HG02798 (cell line): ENCODE results near the gene FAM210A.

Source experiments
- ATAC-seq: cut with Tn5 transposase; IDR thresholded peaks from one replicate; pipeline ENCODE4 v1.9.1; 2021; ENCODE audit warnings: mild to moderate bottlenecking; ENCODE audit not compliant: unreplicated experiment, poor library complexity

The FAM210A gene

DNA sequence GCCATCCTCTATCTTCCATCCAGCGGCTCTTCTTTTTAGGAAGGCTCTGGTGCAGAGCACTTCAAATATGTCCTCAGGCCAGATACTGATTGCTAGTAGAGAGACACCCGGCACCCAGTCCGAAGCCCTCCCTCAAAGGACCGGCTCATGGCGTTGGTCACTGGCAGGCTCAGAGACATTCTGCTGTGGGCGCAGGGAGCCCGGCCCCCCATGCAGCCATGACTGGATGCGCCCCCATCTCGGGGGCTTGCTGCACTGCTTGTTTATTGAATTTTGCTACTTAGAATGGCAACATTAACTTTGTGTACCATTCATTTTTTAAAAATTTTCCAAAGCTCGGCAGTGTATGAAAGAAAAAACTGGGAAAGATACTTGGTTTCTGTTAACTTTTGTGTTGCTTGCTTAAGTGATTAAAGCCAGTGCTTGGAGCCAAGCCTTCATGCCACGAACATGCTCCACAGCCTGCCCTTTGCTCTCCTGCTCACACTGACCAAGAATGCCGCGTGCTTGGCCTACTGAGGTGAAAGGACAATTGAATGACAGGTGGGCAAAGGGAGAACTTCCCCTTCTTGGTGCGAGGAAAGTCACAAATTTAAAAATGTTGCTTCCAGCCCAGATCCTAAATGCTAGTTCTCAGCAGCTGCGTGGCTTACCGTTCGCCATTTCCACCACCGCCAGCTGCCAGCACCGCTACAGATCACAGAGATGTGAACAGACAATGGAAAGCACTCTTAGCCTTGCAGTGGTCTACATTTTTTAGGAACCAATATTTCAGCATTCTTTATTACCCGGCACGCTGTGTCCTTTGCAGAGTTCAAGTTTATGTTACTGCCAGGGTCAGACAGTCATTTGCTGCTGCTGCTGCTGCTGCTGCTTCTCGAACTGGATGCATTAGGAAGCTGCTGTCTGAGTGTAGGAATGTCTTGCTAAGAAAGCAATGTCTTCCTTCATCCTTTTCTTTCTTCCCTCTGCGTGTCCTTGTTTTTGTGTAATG is 76.7 kb downstream of the FAM210A start:
- no peak for ATAC-seq

DNA sequence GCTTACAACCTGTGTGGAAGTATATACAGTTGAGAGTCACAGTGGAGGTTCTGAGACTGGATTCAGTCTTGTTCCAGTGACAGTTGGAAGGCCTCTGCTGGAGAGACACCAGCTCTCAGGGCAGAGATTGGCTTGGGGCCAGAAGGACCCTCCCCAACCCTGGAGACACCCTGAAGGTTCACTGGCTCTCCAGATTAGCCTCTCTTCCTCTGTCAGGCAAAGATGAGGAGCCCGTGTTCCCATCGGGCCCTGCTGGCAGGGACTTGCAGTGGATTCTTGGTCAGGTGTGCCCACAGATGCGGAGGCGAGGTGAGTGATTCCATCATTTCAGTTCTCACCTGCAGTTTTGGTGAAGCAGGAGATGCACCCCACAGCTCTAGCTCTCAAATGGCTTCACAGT is 78.6 kb downstream of the FAM210A start:
- ATAC-seq, result no peak

DNA sequence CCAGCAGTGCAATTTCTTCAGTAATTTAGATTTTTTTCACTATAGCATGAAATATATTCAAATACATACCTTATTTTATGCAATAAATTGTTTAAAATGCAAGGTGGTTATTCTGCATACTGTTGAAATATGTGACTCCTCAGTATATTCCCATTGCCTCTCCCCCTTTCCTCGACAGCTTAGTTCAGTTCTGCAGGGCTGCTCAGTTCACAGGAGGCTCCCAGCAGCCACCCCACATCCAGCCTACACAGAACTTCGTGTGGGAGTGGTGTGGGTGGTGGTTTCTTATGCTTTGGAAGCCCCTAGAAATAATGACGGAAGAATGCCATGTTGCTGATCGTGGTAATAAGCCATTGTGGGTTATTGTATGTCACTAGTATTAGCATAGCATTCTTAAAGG is 79.7 kb downstream of the FAM210A start:
- no peak for ATAC-seq

DNA sequence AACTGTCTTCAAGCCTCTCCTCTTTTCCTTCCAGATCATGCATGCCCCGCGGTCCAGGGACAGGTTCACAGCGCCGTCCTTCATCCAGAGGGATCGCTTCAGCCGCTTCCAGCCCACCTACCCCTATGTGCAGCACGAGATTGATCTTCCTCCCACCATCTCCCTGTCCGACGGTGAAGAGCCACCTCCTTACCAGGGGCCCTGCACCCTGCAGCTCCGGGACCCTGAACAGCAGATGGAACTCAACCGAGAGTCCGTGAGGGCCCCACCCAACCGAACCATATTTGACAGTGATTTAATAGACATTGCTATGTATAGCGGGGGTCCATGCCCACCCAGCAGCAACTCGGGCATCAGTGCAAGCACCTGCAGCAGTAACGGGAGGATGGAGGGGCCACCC is 81.3 kb downstream of the FAM210A start:
- ATAC-seq, result no peak

DNA sequence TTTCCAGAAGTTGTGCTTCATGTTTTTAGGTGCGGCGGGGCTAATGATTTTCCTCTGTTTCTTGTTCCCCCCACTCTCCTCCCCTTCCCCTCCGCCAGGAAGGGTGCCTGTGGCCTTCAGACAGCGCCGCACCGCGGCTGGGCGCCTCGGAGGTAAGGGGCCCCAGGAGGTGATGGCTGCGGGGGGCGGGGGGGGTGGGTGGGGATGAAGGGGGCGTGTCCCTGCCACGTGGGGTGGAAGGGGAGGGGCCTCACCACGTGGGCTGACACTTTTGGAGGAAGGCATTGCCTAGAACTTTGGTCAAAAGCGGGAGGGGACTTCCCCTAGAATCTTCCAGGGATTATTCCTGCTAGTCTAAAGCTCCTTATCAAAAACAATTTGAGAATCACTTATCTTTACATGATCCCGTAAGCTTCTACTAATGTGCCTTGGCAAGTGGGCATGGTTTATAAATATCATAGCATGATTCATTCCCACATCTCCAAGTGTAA is 83.1 kb downstream of the FAM210A start:
- no peak for ATAC-seq

DNA sequence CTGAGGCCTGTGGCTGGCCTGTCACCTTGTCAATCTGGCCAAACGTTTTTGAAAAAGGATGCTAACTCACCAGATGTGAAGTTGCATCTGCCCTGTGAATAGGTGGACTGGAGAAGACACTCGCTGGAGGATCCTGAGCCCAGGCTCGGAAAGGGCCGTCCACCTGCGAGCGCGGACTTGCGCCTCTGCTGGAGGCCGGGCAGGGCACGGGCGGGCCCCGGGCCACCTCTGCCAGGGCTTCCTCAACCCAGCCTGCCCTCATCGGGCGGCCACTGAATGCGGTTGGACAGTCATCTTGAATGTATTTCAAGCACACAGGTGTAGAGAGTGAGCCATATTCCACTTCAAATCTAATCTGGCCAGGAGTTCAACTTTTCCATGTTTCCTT is 83.9 kb downstream of the FAM210A start:
- ATAC-seq, result no peak

DNA sequence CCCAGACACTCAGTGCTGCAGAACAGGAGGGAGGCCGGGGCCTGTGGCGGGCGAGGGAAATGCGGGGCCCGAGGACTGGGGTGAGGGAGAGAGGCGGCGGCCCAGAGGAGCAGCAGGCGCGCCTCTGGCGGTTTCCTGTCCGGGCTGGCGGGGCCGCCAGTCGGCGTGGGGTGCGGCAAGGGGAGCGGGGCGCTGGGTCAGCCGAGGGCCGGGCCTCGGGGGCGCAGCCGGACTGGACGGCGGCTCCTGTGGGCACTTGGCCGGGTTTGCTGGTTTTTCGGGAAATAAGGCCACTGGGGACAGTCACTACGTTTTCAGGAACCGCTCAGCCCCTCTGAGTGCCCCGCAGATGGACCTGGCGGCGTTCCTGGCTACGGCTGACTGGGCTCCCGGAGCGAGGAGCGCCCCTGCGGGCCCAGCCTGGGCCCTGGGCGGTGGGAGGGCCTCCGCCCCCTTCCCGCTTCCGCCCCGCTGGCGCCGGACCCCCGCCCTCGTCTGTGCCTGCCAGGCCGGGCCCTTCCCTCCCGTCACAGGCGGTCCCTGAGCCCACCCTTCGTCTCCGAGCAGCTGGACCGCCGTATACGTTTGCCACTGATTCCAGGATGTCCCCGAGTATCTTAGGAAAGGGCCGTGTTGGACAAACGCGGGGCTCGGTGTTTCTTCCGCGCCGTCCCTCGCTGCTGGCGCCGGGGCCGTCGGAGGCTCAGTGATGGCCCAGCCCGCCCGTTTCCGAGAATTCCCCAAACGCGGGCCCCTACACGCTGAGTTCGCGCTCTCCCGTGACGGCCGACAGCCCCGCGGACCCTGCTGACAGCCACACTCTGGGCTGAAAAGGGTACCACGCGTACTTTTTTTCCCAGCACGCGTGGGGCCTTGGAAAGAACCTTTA is 84.6 kb downstream of the FAM210A start:
- no peak for ATAC-seq

DNA sequence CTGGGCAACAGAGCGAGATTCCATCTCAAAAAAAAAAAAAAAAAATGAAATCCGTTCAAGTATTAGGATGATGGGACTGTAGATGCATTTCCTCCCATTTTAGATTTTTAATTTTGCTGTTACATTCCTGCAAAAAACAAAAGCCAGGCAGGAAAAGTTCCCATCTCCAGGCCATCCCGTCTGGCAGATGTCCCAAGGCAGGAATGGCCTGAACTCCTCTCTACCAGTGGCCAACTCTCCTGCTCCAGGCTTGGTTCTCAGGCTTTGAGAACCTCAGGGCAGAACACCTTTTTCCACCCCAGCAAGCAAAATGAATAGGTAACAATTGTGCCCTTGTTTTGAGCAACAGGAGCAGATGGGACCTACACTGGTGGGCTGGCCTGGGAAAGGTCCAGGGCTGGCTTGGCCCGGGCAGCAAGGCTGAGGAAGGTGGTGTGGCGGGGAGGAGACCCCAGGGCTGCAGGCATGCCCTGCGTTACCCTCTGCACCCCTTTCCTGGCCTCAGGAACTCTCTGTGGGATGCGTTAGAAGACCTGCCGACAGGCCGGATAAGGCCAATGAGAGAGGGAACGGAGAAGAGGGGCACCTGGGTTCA is 86.0 kb downstream of the FAM210A start:
- ATAC-seq, result no peak

DNA sequence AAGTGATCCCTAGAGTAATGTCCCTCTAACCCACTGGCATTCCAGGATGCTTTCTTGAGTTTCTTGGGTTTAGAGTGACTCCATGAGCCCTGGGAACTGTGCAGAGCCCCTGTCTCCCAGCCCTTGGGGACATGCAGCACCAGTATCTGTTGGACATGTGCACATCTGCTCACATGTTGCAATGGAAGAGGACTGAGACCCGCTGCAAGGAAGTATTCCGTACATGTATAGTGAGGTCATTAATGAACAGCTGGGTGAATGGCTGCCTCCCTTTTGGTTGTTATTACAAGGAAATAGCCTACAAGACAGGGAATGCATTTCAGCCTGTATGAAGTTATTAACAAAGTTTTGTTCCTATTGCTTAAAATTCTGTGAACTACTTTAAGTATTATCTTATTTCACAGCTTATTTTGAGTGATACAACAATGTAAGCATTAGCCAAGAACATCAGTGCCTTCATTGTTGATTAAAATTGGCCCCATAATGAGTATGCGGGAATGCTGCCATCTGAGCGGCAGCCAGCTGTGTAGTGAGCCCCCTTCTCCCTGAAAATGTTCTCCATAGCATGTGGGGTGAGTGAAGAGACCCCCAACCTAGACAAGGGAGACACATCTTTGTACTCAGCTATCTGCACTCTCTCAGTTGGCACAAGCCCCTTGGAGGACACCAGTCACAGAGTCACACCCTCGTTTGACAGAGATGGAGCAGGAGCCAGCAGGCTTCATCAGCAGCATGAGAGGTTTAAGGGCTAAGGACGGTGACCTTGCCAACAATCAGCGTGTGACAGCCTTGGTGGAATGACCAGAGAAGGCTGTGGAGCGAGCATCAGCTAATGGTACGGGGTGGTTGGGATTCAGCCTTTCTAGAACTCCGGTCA is 87.4 kb downstream of the FAM210A start:
- ATAC-seq, result no peak

DNA sequence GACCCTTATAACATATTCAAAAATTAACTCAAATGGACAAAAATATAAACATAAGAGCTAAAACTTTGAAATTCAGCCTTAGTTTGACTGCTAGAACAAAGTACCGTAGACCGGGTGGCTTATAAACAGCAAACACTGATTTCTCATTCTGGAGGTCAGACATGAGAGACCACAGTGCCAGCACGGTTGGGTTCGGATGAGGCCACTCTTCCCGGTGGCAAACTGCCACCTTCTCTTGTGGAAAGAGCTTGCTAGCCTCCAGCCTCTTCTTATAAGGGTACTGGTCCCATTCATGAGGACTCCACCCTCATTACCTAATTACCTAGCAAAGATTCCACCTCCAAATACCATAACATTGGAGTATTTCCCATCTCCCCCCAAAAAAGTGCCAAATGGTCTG is 91.3 kb downstream of the FAM210A start:
- no peak for ATAC-seq

DNA sequence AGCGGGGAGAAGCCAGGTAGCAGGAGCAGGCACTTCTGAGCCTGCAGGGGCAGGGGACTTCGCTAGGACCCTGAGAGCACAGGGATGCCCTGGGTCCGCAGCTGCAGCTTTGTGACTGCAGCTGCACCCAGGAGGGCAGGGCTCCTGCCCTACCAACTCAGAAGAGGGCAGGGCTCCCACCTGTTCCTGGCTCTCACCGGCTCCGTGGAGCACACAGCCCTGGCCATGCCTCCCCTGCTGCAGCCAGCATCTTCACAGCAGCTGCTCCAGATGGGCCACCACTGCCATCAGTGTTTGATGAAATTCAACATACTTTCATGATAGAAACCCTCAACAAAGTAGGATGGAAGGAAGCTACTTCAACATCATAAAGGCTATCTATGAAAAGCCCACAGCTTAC is 92.7 kb downstream of the FAM210A start:
- no peak for ATAC-seq

DNA sequence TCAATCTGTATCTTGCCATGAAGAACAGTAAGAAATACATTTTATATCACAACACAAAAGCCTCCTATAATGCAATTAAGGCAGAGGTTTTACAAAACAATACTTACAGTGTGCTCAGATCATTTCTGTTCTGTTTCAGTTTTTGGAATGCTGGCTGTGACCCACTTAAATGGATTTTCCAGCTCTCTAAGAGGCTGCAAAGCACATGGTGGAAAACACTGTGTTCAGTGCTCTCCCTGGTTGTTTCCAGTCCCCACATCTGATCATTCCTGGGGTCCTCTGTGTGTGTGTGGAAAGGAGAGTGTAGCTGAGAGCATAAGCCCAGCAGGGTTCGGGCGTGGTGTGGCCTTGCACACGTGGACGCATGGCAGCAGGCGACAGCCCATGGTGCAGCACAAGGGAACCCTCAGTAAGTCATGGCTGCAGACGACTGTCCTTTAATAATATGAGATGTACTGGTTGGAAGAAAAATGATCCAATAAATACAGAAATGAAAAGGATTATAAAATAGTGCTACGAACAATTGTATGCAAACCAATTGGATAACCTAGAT is 95.6 kb downstream of the FAM210A start:
- ATAC-seq, result no peak

DNA sequence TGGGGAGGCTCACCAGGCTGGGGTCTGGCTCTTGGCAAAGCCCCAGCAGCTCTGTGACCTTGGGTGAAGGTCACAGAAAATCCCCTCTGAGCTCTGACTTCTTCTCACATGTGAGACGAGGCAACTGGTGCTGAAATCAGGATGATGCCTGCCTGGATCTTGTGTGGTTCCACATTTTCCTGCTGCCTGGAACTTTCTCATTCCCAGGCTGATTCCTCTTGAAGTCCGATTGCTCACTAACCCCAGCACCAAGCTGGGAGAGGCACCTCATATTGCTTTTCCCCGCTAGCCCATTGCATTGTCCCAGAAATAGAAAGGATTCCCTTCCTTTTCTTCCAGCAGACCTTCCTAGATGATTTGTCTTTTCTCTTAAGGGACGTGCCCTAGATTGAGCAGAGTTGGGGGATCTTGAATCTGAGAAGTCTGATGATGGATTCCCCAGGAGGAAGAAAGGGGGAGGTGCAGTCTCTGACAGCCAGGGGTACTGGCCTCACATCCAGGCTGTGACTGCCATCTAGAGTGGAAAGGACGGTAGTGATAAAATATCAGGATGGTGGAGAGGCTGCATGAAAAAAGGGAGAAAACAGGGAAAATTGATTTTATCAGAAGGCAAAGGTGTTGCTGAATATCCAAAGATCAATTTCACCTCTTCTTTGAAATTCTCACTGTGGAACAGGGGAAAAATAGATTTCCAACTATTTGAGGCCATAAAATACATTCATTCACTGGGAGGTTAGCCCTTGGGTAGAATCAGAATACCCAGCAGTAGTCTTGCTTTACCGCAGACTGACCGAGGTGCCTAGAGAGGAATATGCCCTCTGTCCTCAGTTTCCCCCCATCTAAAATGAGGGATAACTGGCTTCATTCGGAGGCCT is 96.3 kb downstream of the FAM210A start:
- ATAC-seq, result peak; percentile 72

DNA sequence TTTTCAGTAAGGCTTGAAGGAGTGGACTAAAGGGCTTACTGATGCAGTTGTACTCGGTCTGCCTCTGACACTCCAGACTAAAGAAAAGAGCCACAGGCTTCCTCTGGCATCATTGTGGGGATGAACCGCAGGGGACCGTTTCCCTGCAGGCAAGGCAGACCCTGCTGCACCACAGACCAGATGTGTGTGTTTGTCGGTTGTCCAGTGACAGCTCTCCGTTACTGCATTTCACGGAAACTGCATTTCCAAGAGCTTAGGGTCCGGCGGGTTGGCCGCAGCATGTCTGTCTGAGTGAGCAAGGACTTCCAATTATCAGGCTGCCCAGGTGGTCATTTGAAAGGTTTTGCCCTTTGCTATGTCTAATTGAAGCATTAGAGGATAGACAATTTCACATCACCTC is 98.1 kb downstream of the FAM210A start:
- no peak for ATAC-seq

DNA sequence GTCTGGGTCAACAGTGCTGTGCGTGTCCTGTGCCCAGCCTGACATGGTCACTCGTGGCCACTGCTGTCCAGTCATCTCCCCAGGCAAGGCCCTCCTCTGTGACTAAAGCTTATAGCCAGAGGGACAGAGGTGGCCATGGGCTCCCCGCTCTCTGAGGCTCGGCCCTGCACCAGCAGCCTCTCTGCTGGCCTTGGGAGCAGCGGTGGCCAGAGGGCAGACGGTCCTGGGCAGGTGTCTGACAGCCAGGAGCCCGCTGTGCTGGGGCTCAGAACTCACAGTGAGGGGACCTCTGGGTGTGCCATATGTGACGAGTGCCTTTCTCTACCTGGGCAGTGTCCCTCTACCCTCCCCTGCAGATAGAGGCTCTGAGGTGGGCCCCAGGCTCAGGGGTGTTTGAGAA is 98.7 kb downstream of the FAM210A start:
- ATAC-seq, result no peak

DNA sequence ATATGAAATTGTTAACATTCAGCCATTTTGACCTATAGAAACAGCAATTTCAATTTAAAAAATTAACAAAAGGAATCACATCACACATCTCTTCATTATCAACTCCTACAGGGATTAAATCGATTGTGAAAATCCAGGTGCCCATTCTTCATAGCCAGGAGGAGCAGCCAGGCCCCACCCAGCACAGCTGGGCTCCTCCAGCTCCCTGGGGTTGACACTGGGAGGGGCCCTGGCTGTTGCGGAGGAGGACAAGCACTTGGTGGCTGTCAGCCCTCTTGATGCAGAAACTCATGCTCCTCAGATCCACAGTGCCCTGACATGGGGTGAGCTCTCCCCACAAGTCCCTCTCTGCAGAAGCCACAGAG is 99.8 kb downstream of the FAM210A start:
- no peak for ATAC-seq

DNA sequence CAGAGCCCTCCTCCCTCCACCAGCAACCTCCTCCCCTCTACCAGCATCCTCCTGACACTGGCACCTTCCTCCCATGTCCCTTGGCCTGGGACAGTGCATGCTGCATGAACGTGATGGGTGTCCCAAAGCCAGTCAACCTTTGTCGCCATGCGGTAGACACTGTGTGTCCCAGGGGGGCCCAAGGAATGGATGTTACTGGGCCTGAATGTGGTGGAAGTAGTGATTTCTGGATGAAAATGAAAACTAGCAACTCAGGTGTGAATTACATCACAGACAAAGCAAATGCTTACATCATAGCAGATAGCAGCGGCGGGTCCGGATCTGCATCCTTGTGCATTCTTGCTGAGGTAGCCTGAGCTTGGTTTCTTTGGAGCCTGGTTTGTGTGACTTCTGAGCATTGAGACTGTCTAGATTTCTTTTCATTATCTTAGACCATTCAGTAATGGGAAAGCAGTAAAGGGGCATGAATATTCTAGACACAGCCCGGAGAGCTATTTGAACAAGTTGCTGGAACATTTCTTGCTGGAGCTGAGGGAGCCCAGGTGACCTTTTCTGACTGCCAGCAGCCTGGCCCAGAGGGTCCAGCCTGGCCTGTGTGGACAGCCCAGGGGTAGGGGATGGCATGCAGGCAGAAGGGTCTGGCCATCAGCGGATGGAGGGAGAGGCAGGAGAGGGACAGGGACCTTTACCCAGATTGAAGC is 100.4 kb downstream of the FAM210A start:
- no peak for ATAC-seq

DNA sequence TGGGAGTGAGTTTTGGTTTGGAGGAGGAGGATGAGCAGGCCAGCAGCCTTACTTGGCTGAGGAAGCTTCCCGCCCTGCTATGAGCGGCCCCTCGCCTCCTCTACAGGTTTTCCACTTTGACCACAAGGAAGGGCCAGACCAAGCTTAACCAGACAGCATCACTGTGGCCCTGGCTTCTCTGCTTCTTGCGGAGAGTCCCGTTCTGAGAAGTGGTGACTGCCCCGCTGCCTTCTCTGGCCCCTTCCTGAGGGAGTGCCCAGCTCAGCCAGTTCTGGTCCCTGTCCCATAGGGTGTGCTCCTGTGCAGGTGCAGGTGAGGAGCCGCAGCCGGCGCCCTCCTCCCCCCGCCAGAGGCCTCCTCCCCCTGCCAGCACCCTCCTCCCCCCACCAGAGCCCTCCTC is 101.0 kb downstream of the FAM210A start:
- no peak for ATAC-seq
